ENCODE measurements around the gene PCDHGB1.
"Not testable (repeated sequence)": the region's sequence is repeated elsewhere in the genome, so short reads cannot be mapped to it uniquely, and the experiment has no call there.

Gene PCDHGB1

GRCh38 chr5:141349917-141350619 is at the start of gene PCDHGB1:
PCDHGB1 (plus strand) TSS chr5:141350099; CDS start chr5:141350261, 162 bp downstream.
- intact Hi-C loops (cut with DNase I) = no loop called here
- DNase-seq = peak in 13 of 42 donors; percentile 17 to 70 (median 37)

GRCh38 chr5:141303756-141304155 is 46.1 kb upstream of the PCDHGB1 start, which contains the start of gene SLC25A2:
SLC25A2 (minus strand) TSS chr5:141304049; CDS start chr5:141303865, 184 bp downstream.
- no peak for DNase-seq
- intact Hi-C loops (cut with DNase I) = no loop called here

GRCh38 chr5:141306630-141307029 is 43.3 kb upstream of the PCDHGB1 start:
- DNase-seq = no peak
- intact Hi-C loops (cut with DNase I) = no loop called here

- no peak for DNase-seq
- intact Hi-C loops (cut with DNase I) = no loop called here
Measured at GRCh38 chr5:141313711-141314110, 36.2 kb upstream of the PCDHGB1 start.

DNA sequence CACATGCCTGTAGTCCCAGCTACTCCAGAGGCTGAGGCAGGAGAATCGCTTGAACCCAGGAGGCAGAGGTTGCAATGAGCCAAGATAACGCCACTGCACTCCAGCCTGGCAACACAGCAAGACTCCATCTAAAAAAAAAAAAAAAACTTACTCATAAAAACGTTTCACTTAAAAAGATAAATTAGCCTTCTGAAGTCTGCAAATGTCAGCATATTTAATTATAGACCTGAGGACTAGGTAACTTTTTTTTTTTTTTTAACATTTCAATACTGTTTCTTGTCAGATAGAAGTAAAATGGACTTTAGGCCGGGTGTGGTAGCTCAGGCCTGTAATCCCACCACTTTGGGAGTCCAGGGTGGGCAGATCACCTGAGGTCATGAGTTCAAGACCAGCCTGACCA is 32.9 kb upstream of the PCDHGB1 start:
- DNase-seq; intact Hi-C loops (cut with DNase I): not testable (repeated sequence)

GRCh38 chr5:141319202-141319601 is 30.7 kb upstream of the PCDHGB1 start:
- intact Hi-C loops (cut with DNase I) = no loop called here
- no peak for DNase-seq

GRCh38 chr5:141319699-141320098 is 30.2 kb upstream of the PCDHGB1 start:
- no peak for DNase-seq
- intact Hi-C loops (cut with DNase I) = loop anchor here (2.0 kb wide), 1 partner anchor 239 kb away; no protein-coding TSS in a partner anchor

DNA sequence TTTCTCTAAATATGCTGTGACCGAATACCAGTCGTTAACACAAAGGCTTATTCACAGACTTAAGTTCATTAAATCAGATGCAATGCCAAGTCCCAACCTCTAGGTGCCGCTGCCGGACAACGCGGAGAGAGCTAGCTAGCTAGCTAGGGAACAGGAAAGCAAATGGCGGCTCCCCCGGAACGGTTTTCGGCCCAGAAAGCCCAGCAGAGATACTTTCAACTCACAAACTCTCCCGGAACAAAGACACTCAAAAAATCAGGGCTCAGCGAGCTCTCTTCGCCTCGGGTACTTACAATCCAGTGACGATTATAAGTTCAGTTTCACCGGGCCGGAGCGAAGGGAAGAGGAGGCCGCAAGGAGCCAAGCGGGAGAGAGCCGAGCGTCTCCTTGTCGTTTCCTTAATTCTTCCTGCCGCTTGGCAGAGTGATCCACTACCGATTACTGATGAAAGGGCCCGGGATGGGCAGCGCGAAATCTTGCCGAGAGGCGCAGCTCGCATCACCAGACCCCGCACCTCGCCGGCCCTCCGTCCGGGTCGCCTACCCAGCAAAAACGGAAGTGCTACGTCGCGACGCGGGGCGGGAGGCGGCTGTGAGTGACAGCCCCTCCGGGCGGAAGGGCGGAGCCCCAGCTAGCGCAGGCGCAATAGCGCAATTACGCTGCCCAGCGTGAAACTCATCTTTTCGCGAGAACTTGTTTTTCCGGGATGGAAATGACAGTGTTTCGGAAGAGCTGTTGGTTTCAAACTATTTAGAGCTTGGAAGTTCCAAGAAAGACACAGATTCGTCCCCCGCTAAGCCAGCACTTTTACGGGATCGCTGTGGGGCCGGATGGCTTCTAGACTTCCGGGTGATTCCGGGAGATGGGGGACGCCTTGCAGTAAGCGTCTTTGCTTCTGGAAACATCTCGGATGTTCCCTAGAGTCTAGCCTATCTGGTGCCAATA is 29.4 kb upstream of the PCDHGB1 start, which contains the start of gene TAF7:
TAF7 (minus strand) TSS at position 560 of the 945 bp plus-strand sequence. CDS start 740 bp downstream, outside the sequence.
- intact Hi-C loops (cut with DNase I) = loop anchor here (2.0 kb wide), 1 partner anchor 238 kb away; no protein-coding TSS in a partner anchor

DNA sequence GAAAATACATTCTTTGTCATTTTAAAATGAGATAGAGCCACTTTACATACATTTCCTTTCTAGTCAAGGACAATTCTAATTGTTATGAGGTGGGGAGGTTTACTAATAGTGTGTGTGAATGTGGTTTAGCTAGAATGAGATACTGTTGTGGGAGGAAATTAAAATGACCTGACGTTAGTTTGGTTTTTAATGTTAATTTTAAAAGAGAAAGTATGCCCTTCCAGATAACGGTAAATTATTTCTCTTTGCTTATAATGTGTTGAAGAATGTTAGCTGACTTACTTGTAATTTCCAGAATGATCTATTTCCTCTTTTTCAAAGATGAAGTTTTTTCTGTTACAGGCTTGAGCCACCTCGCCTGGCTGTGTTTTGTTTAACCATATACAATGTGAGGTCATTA is 27.6 kb upstream of the PCDHGB1 start:
- no peak for DNase-seq
- intact Hi-C loops (cut with DNase I) = no loop called here

More for the DNA sequence above, 29.4 kb upstream of the PCDHGB1 start, which contains the start of gene TAF7:
- DNase-seq = peak; percentile 80 to 96 (median 92)

DNA sequence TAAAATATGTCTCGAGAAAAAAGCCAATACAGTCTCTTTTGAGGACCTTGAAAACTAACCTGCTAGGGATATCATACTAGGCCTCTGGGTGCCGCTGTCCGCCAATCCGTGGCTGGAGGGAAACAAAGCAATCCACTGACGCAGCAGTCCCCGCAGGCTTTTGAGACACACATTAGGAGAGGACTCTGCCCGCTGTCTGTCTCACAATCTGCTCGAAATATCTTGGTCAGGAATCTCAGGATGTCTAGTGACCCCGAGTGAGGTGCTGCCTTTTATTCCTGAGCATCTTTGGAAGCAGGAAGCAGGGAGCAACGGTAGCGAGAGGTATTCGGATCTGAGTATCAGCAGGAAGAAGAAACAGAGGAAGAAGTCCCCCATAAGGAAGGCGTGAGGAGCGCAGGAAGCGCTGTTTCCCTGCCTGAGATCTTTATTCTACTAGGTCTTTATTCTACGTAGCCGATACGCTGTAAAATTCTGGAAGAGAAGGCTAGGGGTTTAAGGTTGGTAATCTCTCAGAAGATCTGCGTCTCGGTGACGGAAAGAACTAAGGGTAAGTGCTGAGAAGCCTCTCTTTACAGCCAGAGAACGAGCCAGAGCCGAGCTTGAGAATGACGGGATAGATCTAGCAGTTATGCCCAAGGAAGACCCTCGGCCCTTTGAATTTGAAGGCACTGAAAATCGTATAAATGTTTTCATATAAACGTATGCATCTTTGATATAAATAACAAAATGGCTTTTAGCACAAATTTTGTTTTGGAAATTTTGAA is 23.6 kb upstream of the PCDHGB1 start:
- DNase-seq = peak; percentile 67 to 91 (median 83)
- intact Hi-C loops (cut with DNase I) = no loop called here

GRCh38 chr5:141328231-141328630 is 21.7 kb upstream of the PCDHGB1 start:
- intact Hi-C loops (cut with DNase I) = no loop called here
- DNase-seq = no peak

- DNase-seq = peak in 20 of 42 donors; percentile 6 to 55 (median 30)
- intact Hi-C loops (cut with DNase I) = no loop called here
Measured at GRCh38 chr5:141330299-141331080, 19.4 kb upstream of the PCDHGB1 start, which contains the start of gene PCDHGA1. PCDHGA1 (plus strand) TSS chr5:141330514.

- intact Hi-C loops (cut with DNase I) = not testable (repeated sequence)
Measured at GRCh38 chr5:141332571-141332970, 17.3 kb upstream of the PCDHGB1 start.

GRCh38 chr5:141338538-141339306 is 11.2 kb upstream of the PCDHGB1 start, which contains the start of gene PCDHGA2:
PCDHGA2 (plus strand) TSS chr5:141338760.
- DNase-seq = no peak
- intact Hi-C loops (cut with DNase I) = no loop called here

More at GRCh38 chr5:141332571-141332970, 17.3 kb upstream of the PCDHGB1 start:
- not testable (repeated sequence) for DNase-seq

DNA sequence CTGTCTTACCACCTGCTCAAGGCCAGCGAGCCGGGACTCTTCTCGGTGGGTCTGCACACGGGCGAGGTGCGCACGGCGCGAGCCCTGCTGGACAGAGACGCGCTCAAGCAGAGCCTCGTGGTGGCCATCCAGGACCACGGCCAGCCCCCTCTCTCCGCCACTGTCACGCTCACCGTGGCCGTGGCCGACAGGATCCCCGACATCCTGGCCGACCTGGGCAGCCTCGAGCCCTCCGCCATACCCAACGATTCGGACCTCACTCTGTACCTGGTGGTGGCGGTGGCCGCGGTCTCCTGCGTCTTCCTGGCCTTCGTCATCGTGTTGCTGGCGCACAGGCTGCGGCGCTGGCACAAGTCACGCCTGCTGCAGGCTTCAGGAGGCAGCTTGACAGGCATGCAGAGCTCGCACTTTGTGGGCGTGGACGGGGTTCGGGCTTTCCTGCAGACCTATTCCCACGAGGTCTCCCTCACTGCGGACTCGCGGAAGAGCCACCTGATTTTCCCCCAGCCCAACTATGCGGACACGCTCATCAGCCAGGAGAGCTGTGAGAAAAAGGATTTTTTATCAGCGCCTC is 9.0 kb upstream of the PCDHGB1 start:
- DNase-seq; intact Hi-C loops (cut with DNase I): not testable (repeated sequence)

DNA sequence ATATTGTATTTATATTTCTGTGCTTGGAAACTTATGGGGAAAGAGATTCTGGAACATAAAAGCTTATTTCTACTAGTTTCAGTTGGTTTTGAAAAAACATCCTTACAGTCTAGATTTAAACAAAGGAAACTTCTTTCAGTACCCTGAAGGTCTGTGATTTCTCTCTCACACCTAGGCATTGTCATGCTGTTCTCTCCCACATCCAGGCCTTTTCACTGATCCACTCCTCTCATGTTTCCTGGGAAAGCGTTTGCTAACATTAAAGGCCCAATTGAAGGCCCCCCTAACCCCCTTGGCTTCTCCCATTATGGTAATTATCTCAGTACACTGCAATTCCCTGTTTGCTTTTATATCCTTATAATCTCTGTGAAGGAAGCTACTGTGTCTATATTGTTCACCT is 7.1 kb upstream of the PCDHGB1 start:
- intact Hi-C loops (cut with DNase I) = no loop called here
- DNase-seq = no peak
